DND-41 (cell line): Measurements from ENCODE around the gene KRT7.

Experiments used
- ATAC-seq: fragments of 200-7000 bp; cut with Tn5 transposase; 3 replicates; pipeline ENCODE4 v1.9.1; 2021; ENCODE audit warnings: low read depth; ENCODE audit not compliant: insufficient read depth
- DNase-seq: peaks from one replicate; pipeline ENCODE4 v3.0.0-alpha.2; 2020
- H2AFZ ChIP-seq: 2 replicates; pipeline ENCODE4 v1.6.0; 2012; ENCODE audit warnings: low read depth, low read length
- H3K27ac ChIP-seq: 2 replicates; pipeline ENCODE4 v1.5.1; 2012; ENCODE audit warnings: low read length, inconsistent platforms
- H3K27me3 ChIP-seq: fragments of 200-600 bp; sonication (generic); 2 replicates; pipeline ENCODE4 v1.6.0; 2012; ENCODE audit warnings: low read length, mild to moderate bottlenecking, inconsistent platforms; ENCODE audit not compliant: insufficient read depth, poor library complexity
- H3K36me3 ChIP-seq: 2 replicates; pipeline ENCODE4 v1.5.1; 2012; ENCODE audit warnings: low read length, inconsistent platforms; ENCODE audit not compliant: insufficient read depth
- H3K4me1 ChIP-seq: 2 replicates; pipeline ENCODE4 v1.5.1; 2012; ENCODE audit warnings: mild to moderate bottlenecking, low read length; ENCODE audit not compliant: insufficient read depth
- H3K4me2 ChIP-seq: 2 replicates; pipeline ENCODE4 v1.6.0; 2012; ENCODE audit warnings: mild to moderate bottlenecking, moderate library complexity, low read length, inconsistent platforms; ENCODE audit not compliant: insufficient read depth
- H3K4me3 ChIP-seq, 2 experiments: fragments of 200-600 bp in 1 of 2; shearing (Covaris generic) in 1 of 2; 2 replicates each; pipeline ENCODE4 v1.5.1; 2012 to 2016; ENCODE audit warnings: inconsistent platforms in 2 of 2, low read length in 2 of 2, mild to moderate bottlenecking in 2 of 2, low read depth in 1 of 2, moderate library complexity in 1 of 2
- H3K79me2 ChIP-seq: 2 replicates; pipeline ENCODE4 v1.6.0; 2012; ENCODE audit warnings: low read length, inconsistent platforms; ENCODE audit not compliant: insufficient read depth
- H3K9ac ChIP-seq: 2 replicates; pipeline ENCODE4 v1.6.0; 2012; ENCODE audit warnings: low read depth, mild to moderate bottlenecking, inconsistent platforms, low read length, moderate library complexity
- H3K9me3 ChIP-seq: 2 replicates; pipeline ENCODE4 v1.5.1; 2012; ENCODE audit warnings: low read length, moderate library complexity, mild to moderate bottlenecking, inconsistent platforms; ENCODE audit not compliant: insufficient read depth, severe bottlenecking
- H4K20me1 ChIP-seq: 2 replicates; pipeline ENCODE4 v1.6.0; 2012; ENCODE audit warnings: low read length; ENCODE audit not compliant: insufficient read depth
- EZH2 ChIP-seq: IDR thresholded peaks from 3 replicates; pipeline ENCODE4 v1.6.1; 2012; ENCODE audit warnings: borderline replicate concordance, low read depth, mild to moderate bottlenecking, moderate library complexity, low read length, inconsistent platforms; ENCODE audit not compliant: severe bottlenecking
- TF ChIP-seq, protein P1 (sequence below): IDR thresholded peaks from 2 replicates; pipeline ENCODE4 v1.5.1; 2012; ENCODE audit warnings: borderline replicate concordance, low read length, moderate library complexity, mild to moderate bottlenecking; ENCODE audit not compliant: poor library complexity, severe bottlenecking; ENCODE audit errors: extremely low read depth

The KRT7 gene

DNA sequence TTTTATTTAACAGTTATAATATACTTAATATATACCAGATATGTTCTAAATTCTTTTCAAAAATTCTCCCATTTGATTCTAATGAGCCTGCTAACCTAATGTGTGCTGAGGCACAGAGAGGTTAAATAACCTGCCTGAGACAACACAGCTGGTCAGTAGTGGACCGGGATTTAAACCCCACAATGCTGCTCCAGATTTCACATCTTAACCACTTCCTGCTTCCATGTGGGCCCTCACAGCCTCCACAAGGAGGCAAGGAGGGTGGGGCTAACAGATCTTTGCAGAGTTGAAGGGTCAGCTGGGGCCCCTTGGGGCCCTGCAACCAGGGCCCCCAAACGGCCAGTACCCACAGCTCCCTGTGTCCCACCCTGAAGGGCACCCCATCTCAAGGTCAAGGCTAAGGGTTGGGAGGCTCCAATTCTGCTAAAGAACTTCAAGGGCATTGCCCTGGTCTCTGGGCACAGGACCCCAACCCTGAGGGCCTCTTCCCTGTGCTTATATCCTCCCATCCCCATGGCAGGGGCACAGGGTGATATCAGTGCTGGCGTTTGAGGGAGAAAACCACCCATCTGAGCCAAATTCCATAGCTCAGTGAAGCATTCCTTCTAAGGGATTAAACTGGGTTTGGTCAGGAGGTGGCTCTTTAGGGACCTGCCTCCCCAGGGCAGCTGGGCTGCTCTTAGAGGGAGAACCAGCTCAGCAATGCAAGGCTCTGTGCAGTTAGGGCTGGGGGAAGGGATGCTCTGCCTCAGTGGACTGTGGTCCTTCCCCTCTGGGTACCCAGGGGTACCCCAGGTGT, 43.5 kb upstream of the KRT7 start:
- Histone ChIP-seq H2AFZ (no peak overlapping the region), H3K4me1 (no peaks in the 10 kb centered on the region), H3K36me3 (no peaks in the 10 kb centered on the region), H3K79me2 (no peaks in the 10 kb centered on the region), H3K27ac (no peak overlapping the region), H4K20me1 (peaks cover 18% of the 10 kb centered on the region), H3K27me3 (peaks cover 16% of the 10 kb centered on the region), H3K4me2 (no peak overlapping the region), H3K9me3 (no peaks in the 10 kb centered on the region), H3K9ac (no peak overlapping the region), H3K4me3 (no peak overlapping the region)
- DNase-seq = no peak
- TF ChIP-seq, protein P1, sequence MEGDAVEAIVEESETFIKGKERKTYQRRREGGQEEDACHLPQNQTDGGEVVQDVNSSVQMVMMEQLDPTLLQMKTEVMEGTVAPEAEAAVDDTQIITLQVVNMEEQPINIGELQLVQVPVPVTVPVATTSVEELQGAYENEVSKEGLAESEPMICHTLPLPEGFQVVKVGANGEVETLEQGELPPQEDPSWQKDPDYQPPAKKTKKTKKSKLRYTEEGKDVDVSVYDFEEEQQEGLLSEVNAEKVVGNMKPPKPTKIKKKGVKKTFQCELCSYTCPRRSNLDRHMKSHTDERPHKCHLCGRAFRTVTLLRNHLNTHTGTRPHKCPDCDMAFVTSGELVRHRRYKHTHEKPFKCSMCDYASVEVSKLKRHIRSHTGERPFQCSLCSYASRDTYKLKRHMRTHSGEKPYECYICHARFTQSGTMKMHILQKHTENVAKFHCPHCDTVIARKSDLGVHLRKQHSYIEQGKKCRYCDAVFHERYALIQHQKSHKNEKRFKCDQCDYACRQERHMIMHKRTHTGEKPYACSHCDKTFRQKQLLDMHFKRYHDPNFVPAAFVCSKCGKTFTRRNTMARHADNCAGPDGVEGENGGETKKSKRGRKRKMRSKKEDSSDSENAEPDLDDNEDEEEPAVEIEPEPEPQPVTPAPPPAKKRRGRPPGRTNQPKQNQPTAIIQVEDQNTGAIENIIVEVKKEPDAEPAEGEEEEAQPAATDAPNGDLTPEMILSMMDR = no peak
- no peak for TF ChIP-seq EZH2
- no peak for ATAC-seq

- Histone ChIP-seq H3K4me1 (no peaks in the 10 kb centered on the region), H3K79me2 (no peaks in the 10 kb centered on the region), H3K9ac (no peak overlapping the region), H3K4me2 (no peak overlapping the region), H3K4me3 (no peak overlapping the region), H2AFZ (no peak overlapping the region), H3K27ac (no peak overlapping the region), H3K36me3 (no peaks in the 10 kb centered on the region), H4K20me1 (peaks cover 18% of the 10 kb centered on the region), H3K27me3 (peaks cover 16% of the 10 kb centered on the region), H3K9me3 (no peaks in the 10 kb centered on the region)
- ATAC-seq (no peak), DNase-seq (no peak)
- TF ChIP-seq EZH2 = no peak
- TF ChIP-seq, protein P1 = no peak
These were observed 41.9 kb upstream of the KRT7 start for GRCh38 chr12:52190860-52191729.

GRCh38 chr12:52191841-52192791, 40.9 kb upstream of the KRT7 start, which contains the start of gene KRT80:
Gene KRT80 (minus strand): TSS chr12:52192014. CDS start chr12:52191902, 112 bp downstream.
- TF ChIP-seq EZH2 = no peak
- TF ChIP-seq, protein P1 = no peak
- Histone ChIP-seq H4K20me1 (peaks cover 18% of the 10 kb centered on the region), H3K27ac (no peak within 1 kb of the TSS), H2AFZ (no peak within 1 kb of the TSS), H3K9me3 (no peaks in the 10 kb centered on the region), H3K27me3 (peaks cover 16% of the 10 kb centered on the region), H3K9ac (no peak within 1 kb of the TSS), H3K4me2 (no peak within 1 kb of the TSS), H3K4me3 (no peak within 1 kb of the TSS), H3K79me2 (no peaks in the 10 kb centered on the region), H3K36me3 (no peaks in the 10 kb centered on the region), H3K4me1 (no peaks in the 10 kb centered on the region)
- DNase-seq = no peak
- ATAC-seq = no peak
